GOT3 (cell line): ENCODE results near the gene NSMCE3.

Experiments used
- DNase-seq: peaks from one replicate; lab custom pipeline; 2025; ENCODE audit warnings: mixed read lengths; lab: John Stamatoyannopoulos, UW

The NSMCE3 gene

DNA sequence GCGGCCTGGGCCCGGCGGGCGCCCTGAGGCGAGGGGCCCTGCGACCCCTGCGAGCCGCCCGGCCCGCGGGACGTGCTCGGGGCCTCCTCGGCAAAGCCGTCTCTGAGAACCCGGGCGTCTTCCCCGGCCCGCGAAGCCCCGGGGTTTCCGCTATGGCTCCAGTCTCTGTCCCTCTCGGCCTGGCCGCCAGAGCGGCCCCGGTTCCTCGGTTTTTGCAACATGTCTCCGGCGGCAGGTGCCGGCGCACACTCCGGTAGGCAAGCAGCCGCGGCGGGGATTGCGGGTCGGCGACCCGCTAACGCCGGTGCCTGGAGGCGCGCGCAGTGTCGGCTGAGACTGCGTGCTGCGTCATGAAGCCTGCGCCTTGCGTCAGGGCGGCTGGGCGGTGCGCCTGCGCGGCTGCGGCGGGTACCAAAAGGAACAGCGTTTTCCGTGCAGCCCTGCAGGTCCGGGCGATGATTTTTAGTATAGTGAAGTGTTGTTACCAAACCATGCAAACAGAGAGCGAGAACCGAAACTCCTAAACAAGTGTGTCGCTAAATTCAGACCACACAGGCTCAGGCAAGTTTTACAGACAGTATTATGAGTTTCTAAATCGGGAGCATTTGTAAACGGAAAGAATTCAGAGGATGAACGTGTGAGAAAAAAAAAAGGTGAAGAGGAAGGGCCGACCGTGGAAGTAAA is at the start of gene NSMCE3:
Gene NSMCE3 (minus strand): TSS at position 338 of the 684 bp plus-strand sequence. CDS start 117 bp downstream, at position 221.
- peak; percentile 50 for DNase-seq

DNA sequence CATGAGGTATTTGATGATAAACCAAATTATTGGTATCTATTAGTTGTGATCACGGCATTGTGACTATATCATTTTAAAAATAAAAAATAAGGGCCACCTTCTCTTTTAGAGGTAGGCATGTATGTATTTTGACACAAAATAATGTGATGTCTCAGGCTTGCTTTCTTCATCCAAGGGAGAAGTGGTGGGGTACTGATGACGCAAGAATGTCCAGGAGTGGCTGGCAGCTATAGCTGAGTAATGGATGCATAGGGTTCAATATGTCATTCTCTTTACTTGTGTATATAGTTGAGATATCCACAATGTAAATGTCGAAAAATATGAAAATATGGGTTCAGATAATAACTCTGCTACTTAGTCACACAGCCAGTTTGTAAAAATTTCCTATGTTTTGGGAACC is 46.8 kb upstream of the NSMCE3 start:
- no peak for DNase-seq

DNA sequence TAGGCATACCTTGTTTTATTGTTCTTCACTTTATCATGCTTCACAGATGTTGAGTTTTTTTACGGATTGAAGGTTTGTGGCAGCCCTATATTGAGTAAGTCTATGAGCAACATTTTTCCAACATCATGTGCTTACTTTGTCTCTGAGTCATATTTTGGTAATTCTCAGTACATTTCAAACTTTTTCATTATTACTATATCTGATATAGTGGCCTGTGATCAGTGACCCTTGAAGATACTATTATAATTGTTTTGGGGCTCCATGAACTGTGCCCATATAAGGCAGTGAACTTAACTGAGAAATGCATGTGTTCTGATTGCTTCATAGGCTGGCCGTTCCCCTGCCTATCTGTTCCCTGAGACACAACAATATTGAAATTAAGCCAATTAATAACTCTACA is 42.8 kb upstream of the NSMCE3 start:
- DNase-seq = no peak

DNA sequence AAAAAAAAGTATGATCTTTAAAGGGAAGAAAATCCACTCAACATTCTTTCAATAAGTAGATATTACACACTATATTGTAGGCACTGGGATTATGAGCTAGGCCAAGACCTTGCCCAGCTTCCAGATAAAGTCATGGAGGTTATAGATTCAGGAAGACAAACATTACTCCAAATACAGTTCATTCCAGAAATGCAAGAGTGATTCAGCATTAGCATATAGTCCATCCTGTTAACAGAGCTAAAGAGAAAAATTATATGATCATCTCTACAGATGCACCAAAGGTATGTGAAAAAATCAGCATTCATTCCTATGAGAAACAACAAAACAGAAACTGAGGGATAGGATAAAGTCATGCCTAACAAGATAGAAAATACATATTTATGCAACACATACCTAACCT is 42.1 kb upstream of the NSMCE3 start:
- no peak for DNase-seq

DNA sequence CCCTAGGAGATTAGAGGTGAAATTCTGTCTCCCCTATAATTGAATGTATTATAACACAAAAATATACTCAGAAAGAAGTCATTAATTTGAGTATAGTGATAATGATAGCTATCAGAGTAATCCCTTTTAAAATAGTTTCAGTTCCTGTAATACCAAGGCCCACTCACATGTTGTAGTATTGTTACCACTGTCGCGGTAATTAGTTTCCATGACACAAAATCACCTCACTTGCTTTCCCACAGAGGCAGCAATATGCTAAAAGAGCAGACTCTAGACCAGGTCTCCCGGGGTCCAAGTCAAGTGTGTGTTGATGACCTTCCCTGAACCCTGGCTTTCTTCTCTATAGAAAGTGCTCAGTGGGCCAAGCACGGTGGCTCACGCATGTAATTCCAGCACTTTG is 39.5 kb upstream of the NSMCE3 start:
- DNase-seq = no peak

DNA sequence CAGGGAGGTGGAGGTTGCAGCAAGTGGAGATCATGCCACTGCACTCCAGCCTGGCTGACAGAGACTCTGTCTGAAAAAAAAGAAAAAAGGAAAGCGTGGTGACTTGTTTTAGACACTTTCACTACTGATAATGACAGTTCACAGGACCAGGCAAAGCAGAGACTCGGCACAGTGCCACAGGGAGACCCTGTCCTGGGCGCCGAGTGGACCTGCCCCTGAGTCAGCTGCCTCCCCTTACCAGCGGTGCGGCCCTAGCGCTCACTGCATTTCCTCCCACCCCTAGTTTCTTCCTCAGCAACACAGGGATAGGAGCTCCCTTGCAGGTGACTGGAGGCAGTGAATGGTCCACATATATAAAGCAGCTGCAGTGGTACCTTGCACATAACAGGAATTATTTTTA is 38.7 kb upstream of the NSMCE3 start:
- DNase-seq = no peak

DNA sequence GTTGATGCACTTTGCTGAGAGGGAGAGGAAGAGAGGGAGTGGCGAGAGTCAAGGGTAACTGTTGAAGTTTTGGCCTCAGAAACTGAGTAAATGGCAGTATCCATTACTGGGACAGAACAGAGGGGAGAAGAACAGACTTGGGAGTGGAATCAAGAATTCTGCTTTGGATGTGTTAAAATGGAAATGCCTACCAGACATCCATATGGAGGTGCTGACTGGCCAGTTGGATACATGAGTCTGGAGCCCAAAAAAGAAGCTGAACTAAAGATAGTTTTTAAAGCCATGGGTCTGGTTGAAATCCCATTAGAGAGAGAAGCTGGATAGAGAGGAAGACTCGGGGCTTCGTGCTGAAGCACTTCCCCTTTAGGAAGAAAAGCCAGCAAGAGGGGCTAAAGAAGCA is 35.9 kb upstream of the NSMCE3 start:
- DNase-seq = no peak

DNA sequence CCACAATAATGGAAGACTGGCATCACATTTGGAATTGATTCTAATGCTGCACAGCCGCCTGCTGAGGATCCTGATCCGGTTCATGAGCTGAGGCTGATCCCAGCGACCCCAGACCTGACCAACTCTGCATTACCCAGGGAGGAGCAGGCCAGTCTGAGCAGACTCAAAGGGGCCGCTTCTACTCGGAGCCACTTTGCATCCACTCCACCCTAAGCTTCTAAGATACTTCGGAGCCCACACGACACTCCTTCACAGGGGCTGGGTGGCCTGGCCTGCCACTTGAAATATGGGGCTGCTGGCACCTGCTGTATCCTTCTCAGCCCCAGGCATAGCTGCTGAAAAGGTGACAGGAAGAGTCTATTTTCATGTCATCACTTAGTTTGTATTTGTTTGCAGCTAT is 33.2 kb upstream of the NSMCE3 start:
- DNase-seq = no peak

DNA sequence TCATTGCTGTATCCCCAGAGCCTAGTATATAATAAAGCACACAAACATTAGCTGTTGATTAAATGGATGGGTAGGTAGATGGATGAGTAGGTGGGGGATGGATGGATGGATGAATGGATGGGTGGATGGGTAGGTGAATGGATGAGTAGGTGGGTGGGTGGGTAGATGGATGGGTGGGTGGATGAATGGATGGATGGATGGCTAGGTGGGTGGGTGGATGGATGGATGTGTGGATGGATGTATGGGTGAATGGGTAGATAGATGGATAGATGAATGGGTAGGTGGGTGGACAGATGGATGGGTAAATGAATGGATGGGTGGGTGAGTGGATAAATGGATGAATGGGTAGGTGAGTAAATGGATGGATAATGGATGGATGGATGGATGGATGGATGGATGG is 30.2 kb upstream of the NSMCE3 start:
- DNase-seq = no peak

DNA sequence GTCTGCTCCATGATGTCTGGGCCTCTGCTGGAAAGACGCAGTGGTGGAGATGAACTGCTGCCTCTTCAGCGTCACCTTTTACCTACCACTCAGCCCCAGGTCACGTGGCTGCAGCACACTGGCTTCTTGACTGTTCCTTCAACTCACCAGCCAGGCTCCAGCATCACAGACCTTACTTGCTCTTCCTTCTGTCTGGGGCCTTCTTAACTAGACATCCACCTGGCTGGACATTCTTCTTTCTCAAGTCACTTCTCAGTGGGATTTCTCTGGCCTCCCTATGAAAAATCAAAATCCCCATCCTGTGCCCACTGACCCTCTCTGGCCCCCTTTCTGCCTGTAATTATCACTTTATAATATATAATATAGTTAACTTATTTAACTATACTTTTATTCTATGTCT is 29.7 kb upstream of the NSMCE3 start:
- DNase-seq = no peak

DNA sequence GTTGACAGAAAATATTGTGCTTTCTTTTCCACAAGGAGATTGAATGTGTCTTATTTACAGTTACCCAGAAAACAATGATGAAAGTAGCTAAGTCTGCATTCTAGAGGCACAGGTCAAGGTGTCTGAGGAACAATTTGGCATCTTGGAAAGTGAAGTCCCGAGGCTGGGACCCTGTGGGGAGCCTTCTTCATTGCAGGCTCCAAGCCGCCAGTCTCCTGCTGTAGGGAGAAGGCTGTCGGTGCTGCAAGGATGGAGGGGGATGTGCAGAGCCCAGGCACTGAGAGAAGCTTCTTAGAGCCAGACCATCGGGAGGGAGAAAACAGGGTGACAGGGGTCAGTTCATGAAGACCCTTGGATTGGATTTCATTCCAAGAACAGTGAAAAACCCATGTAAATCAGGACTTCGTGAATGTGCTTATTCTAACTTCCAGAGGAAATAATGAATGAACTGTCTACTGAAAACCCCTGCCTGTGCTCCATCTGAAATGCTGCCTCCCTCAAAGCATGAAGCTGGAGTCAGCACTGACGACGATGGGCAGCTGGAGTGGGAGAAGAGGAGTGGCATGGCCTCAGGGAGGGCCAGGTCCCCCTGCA is 25.2 kb upstream of the NSMCE3 start:
- DNase-seq = no peak

DNA sequence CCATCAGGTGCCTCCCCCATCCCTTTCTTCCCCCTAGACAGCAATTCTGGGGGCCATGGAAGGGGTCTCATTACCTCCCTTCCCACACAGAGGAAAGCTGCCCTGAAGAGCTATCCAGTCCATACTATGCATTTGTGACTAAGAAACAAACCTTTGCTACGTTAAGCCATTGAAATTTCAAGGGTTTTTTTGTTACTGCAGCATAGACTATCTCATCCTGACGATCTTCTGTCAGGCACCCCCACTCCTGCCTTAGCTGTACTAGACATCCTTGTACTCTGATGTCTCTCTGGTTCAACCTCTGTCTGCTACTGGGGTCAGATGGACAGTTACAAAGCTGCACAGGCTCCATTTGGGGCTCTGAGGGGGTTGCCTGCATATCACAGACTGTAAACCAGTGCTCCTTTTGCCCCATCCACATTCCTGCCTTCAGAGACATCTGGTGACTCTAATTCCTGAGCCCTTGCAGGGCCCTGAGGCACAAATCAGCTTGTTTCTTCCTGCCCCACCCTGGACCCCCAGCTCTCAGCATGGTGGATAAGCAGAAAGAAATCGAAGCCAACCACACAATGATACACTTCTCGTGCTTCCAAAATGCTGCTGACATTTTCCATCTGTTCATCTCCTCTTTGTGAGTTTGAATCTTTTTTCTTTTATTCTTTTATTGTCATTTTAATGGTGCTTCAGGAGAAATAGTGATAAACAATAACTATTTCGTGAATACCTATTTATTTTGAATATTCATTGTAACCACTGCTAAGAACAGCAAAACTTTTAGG is 21.6 kb upstream of the NSMCE3 start:
- DNase-seq = no peak

DNA sequence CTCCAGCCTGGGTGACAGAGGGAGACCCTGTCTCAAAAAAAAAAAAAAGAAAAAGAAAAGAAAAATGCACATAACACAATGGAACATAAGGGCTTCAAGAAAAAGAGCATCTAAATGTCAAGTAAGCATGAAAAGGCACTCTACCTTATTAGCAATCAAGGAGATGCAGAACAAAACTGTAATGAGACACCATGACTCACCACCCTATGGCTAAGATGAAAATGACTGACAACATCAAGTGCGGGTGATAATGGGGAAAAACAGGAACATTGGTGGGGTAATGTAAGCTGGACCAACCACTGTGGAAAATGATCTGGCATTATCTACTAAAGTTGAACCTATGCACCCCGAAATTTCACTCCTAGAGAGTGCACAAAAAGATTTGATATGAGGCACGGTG is 19.6 kb upstream of the NSMCE3 start:
- no peak for DNase-seq

DNA sequence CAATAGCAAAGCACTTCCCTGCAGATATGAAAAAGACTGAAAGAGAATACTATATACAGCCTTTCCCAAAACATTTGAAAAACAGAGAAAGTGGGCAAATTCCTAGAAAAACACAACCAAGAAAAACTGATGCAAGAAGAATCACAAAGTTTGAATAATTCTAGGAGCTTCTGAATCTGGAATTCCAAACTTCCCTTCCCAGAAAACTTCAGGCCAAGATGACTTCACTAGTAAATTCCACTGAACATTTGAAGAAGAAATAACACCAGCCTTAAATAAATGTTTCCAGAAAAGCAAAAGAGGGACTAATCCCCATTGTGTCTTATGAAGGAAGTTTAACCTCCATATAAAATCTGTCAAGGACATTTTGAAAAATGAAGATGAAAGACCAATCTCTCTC is 15.8 kb upstream of the NSMCE3 start:
- DNase-seq = no peak

DNA sequence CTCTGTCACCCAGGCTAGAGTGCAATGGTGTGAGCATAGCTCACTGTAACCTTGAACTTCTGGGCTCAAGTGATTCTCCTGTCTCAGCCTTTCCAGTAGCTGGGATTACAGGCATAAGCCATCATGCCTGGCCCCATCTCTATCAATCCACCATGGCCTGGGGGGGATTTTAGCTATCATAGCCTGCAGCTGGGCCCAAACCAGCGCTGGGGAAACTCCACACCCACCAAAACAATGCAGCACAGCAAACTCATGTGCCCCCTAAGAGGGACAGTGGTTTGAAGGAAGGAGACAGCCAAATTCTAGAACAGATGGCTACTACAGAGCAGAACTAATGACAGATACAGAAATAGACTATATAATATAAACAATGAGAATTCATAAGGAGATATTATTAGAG is 13.8 kb upstream of the NSMCE3 start:
- DNase-seq = no peak

DNA sequence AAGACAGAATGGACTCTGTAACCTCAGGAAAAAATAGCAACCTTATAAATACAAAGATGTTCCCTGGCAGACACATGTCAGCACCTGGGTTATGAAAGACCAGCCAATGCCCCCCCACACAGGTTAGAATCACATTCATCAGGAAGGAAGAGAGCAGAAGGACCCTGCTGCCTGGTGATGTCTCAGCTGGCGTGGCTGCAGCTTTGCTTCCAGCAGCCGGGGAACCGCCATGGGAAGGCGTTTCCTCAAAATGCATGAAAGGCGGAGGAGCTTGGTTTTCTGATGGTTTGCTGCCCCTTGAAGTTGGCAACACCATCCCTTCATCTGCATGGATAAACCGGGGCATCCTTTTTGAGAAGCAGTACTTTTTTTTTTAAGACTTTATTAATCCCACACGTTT is 10.9 kb upstream of the NSMCE3 start:
- no peak for DNase-seq

DNA sequence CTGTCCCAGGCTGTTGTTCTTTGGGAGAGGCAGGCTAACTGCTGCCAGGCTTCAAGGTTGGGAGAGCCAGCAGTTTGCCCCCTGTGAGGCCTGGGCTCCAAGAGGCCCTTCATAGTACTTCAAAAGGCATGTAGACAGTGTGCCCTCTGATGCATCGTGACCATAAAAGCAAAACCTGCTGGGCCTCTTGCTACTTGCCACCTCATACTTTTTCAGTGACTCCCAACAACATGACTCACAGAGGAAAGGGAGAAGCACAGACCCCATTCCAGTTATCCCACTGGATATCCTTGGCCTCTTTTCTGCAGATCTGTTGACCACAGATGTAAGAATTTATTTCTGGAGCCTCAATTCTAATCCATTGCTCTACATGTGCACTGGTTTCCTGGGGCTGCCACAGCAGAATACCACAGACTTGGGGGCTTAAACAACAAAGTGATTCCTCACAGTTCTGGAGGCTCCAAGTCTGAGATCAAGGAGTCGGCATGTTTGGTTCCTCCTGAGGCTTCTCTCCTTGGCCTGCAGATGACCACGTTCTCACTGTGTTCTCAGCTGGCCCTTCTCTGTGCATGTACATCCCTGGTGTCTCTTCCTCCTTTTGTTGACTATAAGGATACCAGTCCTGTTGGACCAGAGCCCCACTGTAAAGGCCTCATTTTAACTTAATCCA is 8.9 kb upstream of the NSMCE3 start:
- peak; percentile 4 for DNase-seq

DNA sequence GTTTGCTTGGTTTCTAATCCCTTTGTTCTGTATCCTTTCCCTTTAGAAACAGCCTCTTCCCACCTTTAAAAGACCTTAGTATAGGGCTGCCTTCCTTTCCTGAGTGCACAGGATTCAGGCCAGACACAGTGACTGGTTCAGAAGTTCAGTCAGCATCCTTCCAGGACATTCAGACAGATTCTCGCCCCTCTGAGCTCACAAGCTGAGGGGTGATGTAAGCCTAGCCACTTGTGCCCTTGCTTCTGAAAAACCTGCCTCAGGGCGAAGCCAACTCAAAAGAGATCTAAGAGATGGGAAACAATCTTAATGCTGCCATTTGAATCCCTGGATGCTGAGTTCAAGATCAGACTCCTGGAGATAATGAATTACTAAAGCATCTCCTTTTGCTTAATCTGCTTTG is 6.7 kb upstream of the NSMCE3 start:
- DNase-seq = no peak

DNA sequence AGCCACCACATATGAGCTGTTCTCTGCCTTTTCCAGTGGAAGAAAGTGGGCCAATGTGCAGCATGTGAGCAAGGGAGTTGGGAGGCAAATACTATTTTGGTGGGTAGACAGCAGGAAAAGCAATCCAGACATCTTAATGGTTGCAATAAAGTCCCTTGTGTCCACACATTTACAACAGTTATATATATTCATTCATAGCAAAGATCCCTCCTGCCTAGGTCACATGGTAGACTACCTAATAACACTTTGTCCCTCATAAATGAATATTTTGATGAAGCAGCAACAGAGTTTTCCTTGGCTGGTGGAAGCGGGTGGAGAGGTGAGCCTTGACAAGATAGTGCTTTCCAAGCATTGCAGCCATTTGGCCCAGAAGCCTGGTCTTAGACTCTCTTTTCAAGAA is 6.2 kb upstream of the NSMCE3 start:
- DNase-seq = no peak

DNA sequence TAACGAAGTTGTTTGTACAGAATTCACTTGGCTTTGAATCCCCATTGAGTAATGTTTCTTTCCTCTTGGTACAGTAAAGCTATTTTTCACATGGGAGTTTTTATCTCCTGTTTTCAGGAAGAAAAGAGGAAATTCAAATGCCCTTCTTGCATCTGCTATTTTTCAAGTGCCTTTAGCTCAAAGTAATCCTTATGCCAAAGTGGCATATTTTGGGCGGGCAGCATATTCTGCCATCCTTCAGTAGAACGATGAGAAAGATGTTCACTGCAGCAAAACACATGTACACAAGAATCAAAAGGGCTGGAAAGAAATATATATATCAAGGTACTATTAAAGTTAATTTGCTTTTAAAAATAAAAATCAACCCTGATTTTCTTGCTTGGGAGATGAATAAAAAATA is 5.3 kb upstream of the NSMCE3 start:
- no peak for DNase-seq

DNA sequence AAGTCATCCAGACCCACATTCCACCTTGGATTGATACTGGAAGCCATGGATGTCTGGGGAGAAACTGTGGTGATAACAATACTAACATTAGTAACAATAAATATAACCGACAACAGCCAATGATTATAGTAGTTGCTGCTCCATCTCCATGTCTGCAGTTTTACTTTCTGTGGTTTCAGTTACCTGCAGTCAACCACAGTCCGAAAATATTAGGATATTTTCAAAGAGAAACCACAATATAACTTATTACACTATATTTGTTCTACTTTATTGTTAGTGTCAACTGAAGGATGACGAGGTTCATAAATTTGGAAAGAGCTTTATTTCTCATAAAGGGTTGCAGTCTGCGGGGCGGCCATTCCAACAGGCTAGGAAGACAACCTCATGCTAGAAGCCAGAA is 2.6 kb upstream of the NSMCE3 start:
- no peak for DNase-seq

DNA sequence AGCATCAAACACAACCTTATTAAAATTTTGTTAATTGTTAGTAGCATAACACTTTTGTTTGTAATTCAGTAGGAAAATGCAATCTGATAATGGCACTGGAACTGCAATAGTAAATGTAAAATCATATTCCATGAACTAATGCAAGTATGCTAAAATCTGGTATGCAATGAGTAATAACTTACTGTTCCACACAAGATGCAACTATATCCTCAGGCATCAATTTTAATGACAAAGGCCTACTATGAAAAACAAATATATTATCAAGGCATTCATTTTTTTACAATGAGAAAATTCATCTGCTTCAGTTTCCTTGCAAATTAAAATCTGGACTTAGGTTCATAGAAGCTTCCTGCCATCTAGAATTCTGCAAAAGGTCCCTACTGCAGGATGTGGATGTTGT is 1.4 kb upstream of the NSMCE3 start:
- no peak for DNase-seq
